HepG2 (cell line): ENCODE data around the gene DNMT3A. TPM values are rescaled to one million over a fixed set of nuclear protein-coding genes. Genes with fewer than 3 reads are reported as not detected.

Source experiments
- AGO2 ChIP-seq: fragments of 200-400 bp; formaldehyde crosslinking; optimal IDR thresholded peaks from 2 replicates; pipeline ENCODE3; 2017; ENCODE audit warnings: mild to moderate bottlenecking, low read depth, low read length, moderate library complexity
- ATRX ChIP-seq: sonication (generic); formaldehyde crosslinking; IDR thresholded peaks from 2 replicates; pipeline ENCODE4 v1.4.0; 2020; ENCODE audit warnings: missing genetic modification reagents, borderline replicate concordance
- GTF2F1 ChIP-seq: fragments of 150-350 bp; IDR thresholded peaks from 2 replicates; pipeline ENCODE4 v1.6.1; 2014; ENCODE audit warnings: low read length
- HNRNPLL ChIP-seq: fragments of 200-400 bp; formaldehyde crosslinking; IDR thresholded peaks from 2 replicates; pipeline ENCODE4 v1.6.1; 2017; ENCODE audit warnings: mild to moderate bottlenecking, low read depth, low read length; ENCODE audit not compliant: poor library complexity, severe bottlenecking
- KAT7 ChIP-seq: IDR thresholded peaks from 2 replicates; pipeline ENCODE4 v1.6.1; 2018; ENCODE audit warnings: borderline replicate concordance, missing compliant biosample characterization
- KLF13 ChIP-seq: sonication (generic); formaldehyde crosslinking; IDR thresholded peaks from 2 replicates; pipeline ENCODE4 v1.4.0; 2020; ENCODE audit warnings: mild to moderate bottlenecking, missing genetic modification reagents
- KLF16 ChIP-seq, 2 experiments: sonication (generic) in 1 of 2; formaldehyde crosslinking in 1 of 2; IDR thresholded peaks; 2 replicates each; pipeline versions ENCODE4 v1.6.1 to v1.8.0; 2016 to 2023; ENCODE audit warnings: missing genetic modification reagents in 2 of 2, missing compliant biosample characterization in 1 of 2
- MIER2 ChIP-seq: IDR thresholded peaks from 2 replicates; pipeline ENCODE4 v1.6.1; 2016; ENCODE audit warnings: missing biosample characterization, missing genetic modification reagents
- NRL ChIP-seq: sonication (generic); formaldehyde crosslinking; IDR thresholded peaks from 2 replicates; pipeline ENCODE4 v1.5.0; 2020; ENCODE audit warnings: missing genetic modification reagents, mild to moderate bottlenecking, moderate library complexity, borderline replicate concordance
- PAF1 ChIP-seq: IDR thresholded peaks from 2 replicates; pipeline ENCODE4 v1.6.1; 2016; ENCODE audit warnings: missing genetic modification reagents, missing compliant biosample characterization
- REPIN1 ChIP-seq: sonication (generic); formaldehyde crosslinking; IDR thresholded peaks from 2 replicates; pipeline ENCODE4 v1.8.0; 2022; ENCODE audit warnings: missing genetic modification reagents, low read depth, mild to moderate bottlenecking, borderline replicate concordance
- TAF1 ChIP-seq: sonication (generic); formaldehyde crosslinking; IDR thresholded peaks from 2 replicates; pipeline ENCODE4 v1.4.0; 2020; ENCODE audit warnings: missing genetic modification reagents
- TOE1 ChIP-seq: sonication (generic); formaldehyde crosslinking; IDR thresholded peaks from 2 replicates; pipeline ENCODE4 v1.4.0; 2020; ENCODE audit warnings: mild to moderate bottlenecking, missing genetic modification reagents
- YEATS2 ChIP-seq: sonication (generic); formaldehyde crosslinking; IDR thresholded peaks from 2 replicates; pipeline ENCODE4 v1.4.0; 2020; ENCODE audit warnings: missing genetic modification reagents, borderline replicate concordance
- ZNF160 ChIP-seq: sonication (generic); formaldehyde crosslinking; IDR thresholded peaks from 2 replicates; pipeline ENCODE4 v1.8.0; 2022; ENCODE audit warnings: mild to moderate bottlenecking, inconsistent platforms, missing genetic modification reagents
- ZNF207 ChIP-seq: fragments of 450-650 bp; IDR thresholded peaks from 2 replicates; pipeline ENCODE4 v1.6.1; 2016; ENCODE audit warnings: antibody characterized with exemption, borderline replicate concordance
- ZNF343 ChIP-seq: sonication (generic); formaldehyde crosslinking; IDR thresholded peaks from 2 replicates; pipeline ENCODE4 v1.4.0; 2020; ENCODE audit warnings: mild to moderate bottlenecking, missing genetic modification reagents
- ZNF484 ChIP-seq: sonication (generic); formaldehyde crosslinking; IDR thresholded peaks from 2 replicates; pipeline ENCODE4 v1.5.1; 2020; ENCODE audit warnings: mild to moderate bottlenecking, low read depth, missing genetic modification reagents, borderline replicate concordance
- ZNF556 ChIP-seq: sonication (generic); formaldehyde crosslinking; IDR thresholded peaks from 2 replicates; pipeline ENCODE4 v1.4.0; 2020; ENCODE audit warnings: mild to moderate bottlenecking, missing genetic modification reagents, borderline replicate concordance
- ZSCAN29 ChIP-seq: sonication (generic); formaldehyde crosslinking; conservative IDR thresholded peaks from 2 replicates; pipeline ENCODE4 v1.4.0; 2020; ENCODE audit warnings: mild to moderate bottlenecking, missing genetic modification reagents
- ZSCAN30 ChIP-seq: sonication (generic); formaldehyde crosslinking; IDR thresholded peaks from 2 replicates; pipeline ENCODE4 v1.5.0; 2020; ENCODE audit warnings: mild to moderate bottlenecking, missing genetic modification reagents
- polyA plus RNA-seq, 8 experiments: library from polyadenylated mRNA; depleted of rRNA in 3 of 8; stranded (reverse) in 7 of 8; unstranded in 1 of 8; fragments of >200 nt; fragmentation: Illumina TruSeq in 4 of 8; extraction: Trizol in 4 of 8; gene quantifications; 2 replicates each; pipeline versions ENCODE4 v1.2.1 to v1.2.3, GENCODE V29; 2011 to 2016; ENCODE audit warnings: low read depth in 4 of 8, missing spikeins in 1 of 8, mixed read lengths in 1 of 8; ENCODE audit not compliant: insufficient read depth in 1 of 8
- total RNA-seq, 5 experiments: library from RNA; depleted of rRNA; stranded (reverse); fragments of >200 nt; fragmentation: Illumina TruSeq; extraction: Trizol; gene quantifications; 2 replicates each; pipeline ENCODE4 v1.2.3, GENCODE V29; 2016; ENCODE audit warnings: low read depth in 1 of 5
- TF ChIP-seq, protein P1 (sequence below): sonication (generic); formaldehyde crosslinking; IDR thresholded peaks from 2 replicates; pipeline ENCODE4 v1.8.0; 2023; ENCODE audit warnings: mild to moderate bottlenecking, missing genetic modification reagents
- TF ChIP-seq, protein P2 (sequence below): sonication (generic); formaldehyde crosslinking; IDR thresholded peaks from 2 replicates; pipeline ENCODE4 v1.5.0; 2020; ENCODE audit warnings: missing genetic modification reagents

DNMT3A gene
- total and polyA plus RNA-seq, 2 of the 13 experiments (the other 11 are each of a cell fraction or from before 2014, with no cell fraction given), result 14.7 to 29.1 TPM

DNA sequence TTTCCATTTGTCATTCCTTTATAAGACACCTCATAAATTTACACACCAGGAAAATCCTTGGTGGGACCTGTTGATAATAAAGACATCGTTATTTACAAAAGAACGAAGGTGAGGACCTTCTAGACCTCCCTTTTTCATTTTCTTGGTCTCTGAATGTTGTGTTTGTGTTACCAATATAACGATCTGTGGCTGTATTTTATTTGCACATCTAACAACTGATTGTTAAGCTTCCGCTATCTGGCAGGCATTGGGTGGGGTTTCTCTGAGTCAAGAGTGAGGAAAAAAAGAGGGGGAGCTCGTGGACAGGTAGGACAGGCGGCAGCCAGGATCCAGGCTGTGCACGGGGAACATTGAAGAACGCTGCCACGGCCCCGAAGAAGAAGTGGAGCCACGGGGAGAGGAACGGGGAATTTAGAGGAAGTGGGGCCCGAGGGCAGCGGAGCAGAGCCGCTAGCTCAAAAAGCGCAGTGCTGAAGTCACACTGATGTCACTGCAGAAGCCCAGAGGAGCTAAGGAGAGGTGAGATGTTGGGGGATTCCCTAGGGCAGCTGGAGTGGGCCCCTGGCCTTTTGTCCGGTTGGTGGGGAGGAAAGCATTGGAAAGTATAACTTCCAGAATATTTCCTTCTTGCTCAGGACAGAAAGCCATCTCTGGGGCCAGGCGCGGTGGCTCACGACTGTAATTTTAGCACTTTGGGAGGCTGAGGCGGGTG is 20.9 kb upstream of the DNMT3A start (continued):
- TF ChIP-seq KLF13 (CRISPR knock-in tag), result no peak
- TF ChIP-seq REPIN1 (CRISPR knock-in tag), result peak; percentile 65
- peak; percentile 35 for TF ChIP-seq HNRNPLL
- TF ChIP-seq, protein P1, sequence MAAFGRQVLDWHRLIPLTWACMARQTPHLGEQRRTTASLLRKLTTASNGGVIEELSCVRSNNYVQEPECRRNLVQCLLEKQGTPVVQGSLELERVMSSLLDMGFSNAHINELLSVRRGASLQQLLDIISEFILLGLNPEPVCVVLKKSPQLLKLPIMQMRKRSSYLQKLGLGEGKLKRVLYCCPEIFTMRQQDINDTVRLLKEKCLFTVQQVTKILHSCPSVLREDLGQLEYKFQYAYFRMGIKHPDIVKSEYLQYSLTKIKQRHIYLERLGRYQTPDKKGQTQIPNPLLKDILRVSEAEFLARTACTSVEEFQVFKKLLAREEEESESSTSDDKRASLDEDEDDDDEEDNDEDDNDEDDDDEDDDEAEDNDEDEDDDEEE (CRISPR knock-in tag), result no peak
- TF ChIP-seq ZSCAN30 (CRISPR knock-in tag), result no peak
- TF ChIP-seq ZNF160 (CRISPR knock-in tag), result no peak
- no peak for TF ChIP-seq MIER2
- no peak for TF ChIP-seq GTF2F1
- TF ChIP-seq, protein P2, sequence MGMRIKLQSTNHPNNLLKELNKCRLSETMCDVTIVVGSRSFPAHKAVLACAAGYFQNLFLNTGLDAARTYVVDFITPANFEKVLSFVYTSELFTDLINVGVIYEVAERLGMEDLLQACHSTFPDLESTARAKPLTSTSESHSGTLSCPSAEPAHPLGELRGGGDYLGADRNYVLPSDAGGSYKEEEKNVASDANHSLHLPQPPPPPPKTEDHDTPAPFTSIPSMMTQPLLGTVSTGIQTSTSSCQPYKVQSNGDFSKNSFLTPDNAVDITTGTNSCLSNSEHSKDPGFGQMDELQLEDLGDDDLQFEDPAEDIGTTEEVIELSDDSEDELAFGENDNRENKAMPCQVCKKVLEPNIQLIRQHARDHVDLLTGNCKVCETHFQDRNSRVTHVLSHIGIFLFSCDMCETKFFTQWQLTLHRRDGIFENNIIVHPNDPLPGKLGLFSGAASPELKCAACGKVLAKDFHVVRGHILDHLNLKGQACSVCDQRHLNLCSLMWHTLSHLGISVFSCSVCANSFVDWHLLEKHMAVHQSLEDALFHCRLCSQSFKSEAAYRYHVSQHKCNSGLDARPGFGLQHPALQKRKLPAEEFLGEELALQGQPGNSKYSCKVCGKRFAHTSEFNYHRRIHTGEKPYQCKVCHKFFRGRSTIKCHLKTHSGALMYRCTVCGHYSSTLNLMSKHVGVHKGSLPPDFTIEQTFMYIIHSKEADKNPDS (CRISPR knock-in tag), result 0 out of 2 replicates have a peak, but pooled peaks have one; percentile 25
- no peak for TF ChIP-seq KAT7 (CRISPR knock-in tag)
- no peak for TF ChIP-seq ZNF343 (CRISPR knock-in tag)
- TF ChIP-seq AGO2, result no peak
- TF ChIP-seq ZNF484 (CRISPR knock-in tag), result no peak
- TF ChIP-seq TOE1 (CRISPR knock-in tag), result no peak
- no peak for TF ChIP-seq YEATS2 (CRISPR knock-in tag)
- 0 out of 2 replicates have a peak, but pooled peaks have one; percentile 40 for TF ChIP-seq NRL (CRISPR knock-in tag)
- no peak for TF ChIP-seq ZNF207
- no peak for TF ChIP-seq ATRX (CRISPR knock-in tag)
- TF ChIP-seq ZNF556 (CRISPR knock-in tag), result no peak
- TF ChIP-seq PAF1 (CRISPR knock-in tag), result no peak
- no peak for TF ChIP-seq ZSCAN29 (CRISPR knock-in tag)
- TF ChIP-seq TAF1, result no peak
- TF ChIP-seq KLF16 (CRISPR knock-in tag; IDR thresholded peaks at IDR 0.05), result no peak
